Omental fat pad (tissue), 4 donors: Measurements from ENCODE around the gene CCDC137. TPM values are rescaled to one million over a fixed set of nuclear protein-coding genes. Genes with fewer than 3 reads are reported as not detected.
"Not testable (repeated sequence)": the region's sequence is repeated elsewhere in the genome, so short reads cannot be mapped to it uniquely, and the experiment has no call there.

Source experiments
- ATAC-seq: fragments of 150-250 bp; one replicate; pipeline ENCODE4 v1.9.1; 2016; ENCODE audit warnings: mild to moderate bottlenecking, moderate library complexity; ENCODE audit not compliant: low FRiP score
- DNase-seq: peaks from one replicate; pipeline ENCODE4 v3.0.0-alpha.2; 2019; ENCODE audit warnings: low spot score
- CTCF ChIP-seq, 3 donors: fragments of 450-650 bp; IDR thresholded peaks; one replicate each; pipeline ENCODE4 v1.5.1; 2016 to 2017; ENCODE audit warnings: antibody characterized with exemption in 3 of 3, mild to moderate bottlenecking in 3 of 3, moderate library complexity in 2 of 3
- total RNA-seq, 4 donors: library from RNA; depleted of rRNA; stranded (reverse); fragments of >200 nt; gene quantifications; one replicate each; pipeline ENCODE4 v1.1.0, GENCODE V29; 2016

The CCDC137 gene
- 10 to 100 TPM in 1 of 4 donors, 1 to 10 TPM in 3; 6.8 to 15.6 (median 9.4) TPM for total RNA-seq

- peak; percentile 78 for DNase-seq
- TF ChIP-seq CTCF (IDR thresholded peaks at IDR 0.05) = no peak
- peak; percentile 97 for ATAC-seq
Measured at GRCh38 chr17:81666342-81667191, at the start of gene CCDC137, which contains the start of gene OXLD1. TSS of gene CCDC137 (plus strand) at chr17:81666737. CDS start at chr17:81666767, 30 bp downstream. TSS of gene OXLD1 (minus strand) at chr17:81666605. CDS start at chr17:81666577, 28 bp downstream.

- TF ChIP-seq CTCF (IDR thresholded peaks at IDR 0.05) = no peak
- no peak for DNase-seq
- ATAC-seq = no peak
Measured at GRCh38 chr17:81616877-81617276, 49.7 kb upstream of the CCDC137 start.

- DNase-seq, ATAC-seq: not testable (repeated sequence)
Measured at GRCh38 chr17:81618307-81618706, 48.2 kb upstream of the CCDC137 start.

- ATAC-seq (no peak), DNase-seq (no peak)
- no peak for TF ChIP-seq CTCF (IDR thresholded peaks at IDR 0.05)
Measured at GRCh38 chr17:81621494-81622130, 44.9 kb upstream of the CCDC137 start.

- DNase-seq (no peak), ATAC-seq (no peak)
- no peak for TF ChIP-seq CTCF (IDR thresholded peaks at IDR 0.05)
Measured at GRCh38 chr17:81630274-81630673, 36.3 kb upstream of the CCDC137 start.

- ATAC-seq (no peak), DNase-seq (no peak)
- no peak for TF ChIP-seq CTCF (IDR thresholded peaks at IDR 0.05)
Measured at GRCh38 chr17:81631482-81631881, 35.1 kb upstream of the CCDC137 start.

GRCh38 chr17:81635431-81635830 lies 31.1 kb upstream of the CCDC137 start:
- DNase-seq (no peak), ATAC-seq (no peak)
- TF ChIP-seq CTCF (IDR thresholded peaks at IDR 0.05) = no peak
